Stimulated activated CD8-positive, alpha-beta memory T cell treated with anti-CD3 and anti-CD28 coated beads, Interleukin-4, amount 100 ng/mL, for 4 hours (primary cell): Measurements from ENCODE around the gene SFTPD.

Experiments used
- DNase-seq, 2 donors: peaks; one replicate each; pipeline ENCODE4 v3.0.0-alpha.2; 2020; ENCODE audit warnings: low read depth in 2 of 2, low spot score in 1 of 2

The SFTPD gene

DNA sequence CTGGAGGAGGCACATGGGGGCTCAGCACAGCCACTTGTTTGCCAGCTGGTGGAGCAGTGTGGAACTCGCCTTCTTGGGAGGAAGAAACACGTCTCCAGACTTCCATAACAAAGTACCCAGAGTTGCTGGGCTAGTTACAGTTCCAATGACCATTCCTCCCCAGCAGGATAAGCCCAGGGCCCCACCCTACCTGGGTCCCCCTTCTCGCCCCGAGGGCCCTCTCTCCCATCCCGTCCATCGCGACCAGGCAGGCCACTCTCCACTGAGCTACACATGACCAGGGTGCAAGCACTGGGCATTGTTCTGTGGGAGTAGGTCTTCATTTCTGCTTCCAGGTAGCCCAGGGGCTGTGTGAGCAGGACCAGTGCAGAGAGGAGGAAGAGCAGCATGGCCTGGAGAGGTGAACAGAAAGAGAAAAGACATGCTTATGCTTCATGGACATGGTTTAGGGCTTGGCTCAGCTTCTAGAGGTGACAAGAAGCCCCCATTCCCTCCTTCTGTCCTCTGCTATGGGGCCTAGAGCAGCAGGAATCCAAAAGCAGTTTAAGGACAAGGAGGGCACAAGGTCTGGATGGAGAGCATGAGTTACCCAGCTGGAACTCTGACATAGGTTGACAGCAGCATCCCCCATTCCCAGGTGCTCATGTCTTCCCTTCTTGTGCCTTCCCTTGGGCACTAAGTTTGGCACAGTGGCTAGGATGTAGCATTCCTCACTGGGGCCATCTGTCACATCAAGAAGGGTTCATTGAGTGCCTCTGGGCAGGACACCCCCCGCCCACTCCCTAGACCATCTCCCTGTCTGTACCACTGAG is 2.4 kb downstream of the SFTPD start:
- no peak for DNase-seq

DNA sequence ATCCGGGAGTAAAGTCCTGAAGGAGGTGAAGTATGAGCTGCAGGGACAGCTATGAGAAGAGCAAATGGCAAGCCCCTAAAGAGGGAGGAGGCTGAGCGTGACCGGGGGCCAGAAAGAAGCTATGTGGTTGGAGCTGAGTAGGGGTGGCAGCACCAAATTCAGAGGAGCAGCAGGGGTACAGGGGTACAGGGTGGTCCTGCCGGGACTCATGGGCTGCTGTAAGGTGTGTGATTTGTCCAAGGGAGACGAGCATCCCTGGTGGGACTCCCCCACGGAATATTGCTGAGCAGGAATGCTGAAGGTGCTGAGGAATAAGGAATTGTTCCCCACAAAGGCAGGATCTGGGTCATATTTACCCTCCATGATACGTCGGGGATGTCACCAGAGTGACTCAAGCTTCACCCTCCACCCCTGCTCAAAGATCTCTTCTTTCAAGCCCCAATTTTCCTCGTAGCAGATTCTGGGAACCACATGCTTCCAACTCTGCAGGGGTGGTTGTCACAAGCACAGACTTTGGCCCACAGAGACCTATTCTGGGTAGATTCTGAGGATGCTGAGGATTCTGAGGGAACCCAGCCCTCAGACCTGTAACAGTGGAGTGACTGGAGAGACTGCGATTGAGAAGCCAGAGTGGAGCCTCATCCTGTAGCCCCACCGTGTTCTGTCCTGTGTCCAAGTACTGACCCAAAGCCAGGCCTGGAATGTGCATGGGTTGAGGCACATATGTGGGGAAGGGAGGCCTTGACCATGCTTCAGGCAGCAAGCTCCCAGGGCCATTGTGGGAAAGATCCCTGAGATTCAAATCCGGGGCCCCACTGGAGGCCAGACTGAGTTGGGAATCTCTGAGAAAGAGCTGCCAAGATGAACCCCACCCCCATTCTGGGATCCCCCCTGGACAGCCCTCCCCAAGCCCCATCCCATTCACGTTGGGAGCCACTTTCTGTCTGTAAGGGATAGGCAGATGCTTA is 4.2 kb downstream of the SFTPD start:
- DNase-seq: no peak

DNA sequence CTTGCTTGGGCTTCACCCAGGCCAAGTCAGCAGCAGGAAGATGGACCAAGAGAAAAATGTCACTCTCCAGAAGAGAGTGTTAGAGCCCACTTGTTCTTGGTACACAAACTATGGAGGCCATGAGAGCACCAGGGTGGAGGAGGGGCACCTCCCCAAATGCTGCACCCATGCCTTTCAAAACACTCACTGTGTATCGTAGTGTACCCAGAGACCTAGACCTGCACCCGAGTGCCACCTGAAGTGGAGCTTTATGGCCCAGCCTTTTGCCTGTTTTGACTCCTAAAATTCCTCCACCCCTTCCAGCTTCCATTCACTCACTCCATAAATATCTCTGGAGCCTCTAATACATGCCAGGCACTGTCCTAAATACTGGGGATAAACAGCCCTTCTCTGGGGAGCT is 5.0 kb downstream of the SFTPD start:
- no peak for DNase-seq

DNA sequence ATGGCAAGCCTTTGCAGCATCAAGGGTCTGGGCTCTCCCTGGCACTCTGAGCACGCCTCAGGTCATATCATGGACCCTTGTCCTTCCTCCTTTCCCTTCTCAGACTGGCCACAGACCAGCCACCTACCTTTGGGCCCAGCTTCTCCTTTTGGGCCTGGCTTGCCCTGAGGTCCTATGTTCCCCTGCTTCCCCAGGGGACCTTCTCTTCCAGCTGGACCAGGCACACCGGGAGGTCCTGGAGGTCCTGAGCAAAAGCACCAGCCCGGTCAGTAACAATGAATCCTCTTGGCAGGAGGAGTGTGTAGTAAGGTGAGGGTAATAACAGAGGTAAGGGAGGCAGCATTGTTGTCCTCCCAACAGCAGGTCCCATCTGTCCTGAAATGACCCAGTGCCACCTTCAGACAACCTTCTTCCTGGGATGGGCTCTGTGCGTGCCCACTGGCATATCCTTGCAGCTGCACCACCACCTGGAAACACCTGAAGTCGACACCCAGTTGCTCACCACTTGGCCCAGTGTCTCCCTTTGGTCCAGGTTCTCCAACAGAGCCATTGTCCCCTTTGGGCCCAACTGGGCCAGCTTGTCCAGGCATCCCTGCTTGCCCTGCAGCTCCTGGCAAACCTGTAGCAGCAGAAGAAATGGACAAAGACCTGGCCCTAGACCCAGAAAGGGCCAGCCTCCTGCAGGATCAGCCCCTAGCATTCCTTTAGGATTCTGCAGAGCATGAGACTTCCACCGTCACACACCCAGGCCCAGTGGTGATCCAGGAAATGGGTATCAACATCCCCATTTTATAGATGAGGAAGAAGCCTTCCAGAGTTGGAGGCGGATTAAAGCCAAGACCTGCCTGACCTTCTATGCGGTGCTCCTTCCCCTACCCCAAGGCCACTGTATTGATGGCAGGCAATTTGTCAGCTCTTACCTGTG is 6.4 kb downstream of the SFTPD start:
- DNase-seq: no peak

DNA sequence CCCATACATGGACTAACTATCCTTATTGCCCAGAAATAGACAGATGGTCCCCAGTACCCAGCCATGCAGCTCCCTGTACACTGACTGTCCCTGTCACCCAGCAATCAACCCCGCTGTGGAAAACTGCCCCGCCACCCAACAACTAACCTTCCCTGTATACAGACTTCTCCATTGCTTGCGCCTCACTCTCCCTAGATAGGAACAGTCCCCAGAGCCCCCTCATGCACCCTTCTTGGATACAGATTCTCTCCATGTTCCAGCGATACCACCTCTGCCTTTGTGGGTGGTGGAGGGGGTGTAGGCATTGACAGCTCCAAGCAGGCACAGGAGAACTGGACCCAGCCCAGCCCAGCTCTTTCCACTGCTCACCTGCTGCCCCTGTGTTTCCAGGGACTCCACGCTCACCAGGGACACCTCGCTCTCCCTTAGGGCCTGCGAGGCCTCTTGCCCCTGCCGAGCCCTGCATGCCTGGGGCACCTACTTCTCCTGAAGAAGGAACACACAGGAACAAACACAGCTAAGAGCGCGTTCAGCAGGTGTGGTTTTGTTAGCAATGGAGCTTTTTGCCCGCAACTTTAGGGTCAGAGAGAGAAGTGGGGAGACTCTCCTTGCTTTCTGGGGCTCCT is 7.2 kb downstream of the SFTPD start:
- DNase-seq: no peak

DNA sequence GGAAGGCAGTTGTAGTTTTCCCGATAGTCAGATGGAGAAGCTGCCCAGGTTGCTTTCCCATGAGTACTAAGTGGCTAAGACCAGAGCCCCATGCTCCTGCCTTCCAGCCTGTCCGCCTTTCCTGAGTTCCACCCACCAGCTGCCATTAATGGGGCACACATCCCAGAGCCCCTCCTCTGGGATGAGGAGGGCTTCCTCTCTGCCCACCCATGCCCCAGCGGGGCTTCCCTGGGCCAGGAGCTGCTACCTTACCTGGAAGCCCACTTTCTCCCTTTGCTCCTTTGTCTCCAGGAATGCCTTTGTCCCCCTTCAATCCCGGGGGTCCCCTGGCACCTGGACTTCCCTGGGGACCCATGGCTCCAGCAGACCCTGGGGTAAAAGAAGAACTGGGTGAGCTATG is 7.8 kb downstream of the SFTPD start:
- DNase-seq: no peak

DNA sequence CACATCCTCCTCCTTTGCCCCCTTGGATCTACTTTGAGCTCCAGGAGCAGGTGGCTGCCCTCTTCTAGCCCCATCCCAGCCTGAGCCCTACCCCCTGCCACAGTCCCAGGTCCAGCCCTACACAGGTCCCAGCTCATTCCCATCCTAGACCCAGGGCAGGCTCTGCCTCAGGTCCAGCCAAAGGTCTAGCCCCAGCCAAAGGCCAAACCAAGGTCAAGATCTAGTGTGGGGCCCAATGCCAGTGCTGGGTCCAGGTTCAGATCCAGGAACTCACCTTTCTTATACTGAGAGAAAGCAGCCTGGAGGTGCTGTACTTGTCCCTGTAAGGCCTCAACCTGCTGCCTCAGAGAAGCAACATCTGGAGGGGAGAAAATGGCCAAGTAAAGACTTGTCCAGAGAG is 8.5 kb downstream of the SFTPD start:
- DNase-seq: no peak

DNA sequence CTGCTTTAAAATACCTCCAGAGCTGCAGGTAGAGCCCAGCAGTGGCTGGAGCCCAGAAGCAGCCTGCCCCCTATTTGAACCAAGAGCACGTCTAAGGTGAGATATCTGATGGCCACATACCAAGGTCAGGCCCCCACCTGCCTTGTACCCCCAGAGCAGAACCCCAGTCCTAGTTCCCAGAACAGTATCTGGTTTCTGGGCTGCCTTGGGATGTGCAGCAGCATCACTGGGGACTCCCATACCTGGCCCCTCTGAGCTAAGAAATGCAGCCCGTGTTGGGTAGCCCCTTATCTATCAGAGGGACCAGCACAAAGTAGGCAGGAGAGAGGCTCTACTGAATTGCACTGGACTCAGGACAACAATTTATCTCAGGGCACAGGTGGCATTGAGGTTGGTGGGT is 8.9 kb downstream of the SFTPD start:
- DNase-seq: no peak

DNA sequence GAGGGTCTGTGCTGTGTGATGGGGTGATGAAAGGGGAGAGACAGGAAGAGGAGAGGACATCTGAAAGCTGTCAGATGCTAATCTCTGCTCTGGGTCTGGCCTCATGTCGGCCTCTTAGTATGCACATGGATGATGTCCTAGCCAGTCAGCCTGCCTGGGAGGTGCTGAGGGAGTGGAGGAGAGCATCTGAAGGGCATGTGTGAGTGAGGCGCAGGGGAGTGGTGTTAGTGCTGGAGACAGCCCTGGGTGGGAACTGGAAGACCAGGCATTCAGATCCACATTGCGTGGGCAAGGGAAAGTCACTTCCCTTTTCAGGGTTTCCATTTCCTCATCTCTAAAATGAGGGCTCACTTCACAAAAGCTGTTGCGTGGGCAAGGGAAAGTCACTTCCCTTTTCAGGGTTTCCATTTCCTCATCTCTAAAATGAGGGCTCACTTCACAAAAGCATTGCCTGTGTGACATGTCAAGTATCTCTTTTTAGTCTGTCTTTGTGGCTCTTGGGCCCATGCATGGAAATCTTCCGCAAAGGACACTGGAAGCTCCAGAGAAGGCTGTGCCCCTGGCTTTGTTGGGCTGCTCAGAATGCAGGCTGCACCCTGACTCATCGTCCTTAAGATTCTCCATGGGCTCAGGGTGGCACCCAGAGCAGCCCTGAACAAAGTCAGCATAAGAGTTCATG is 10.0 kb downstream of the SFTPD start:
- DNase-seq: no peak

DNA sequence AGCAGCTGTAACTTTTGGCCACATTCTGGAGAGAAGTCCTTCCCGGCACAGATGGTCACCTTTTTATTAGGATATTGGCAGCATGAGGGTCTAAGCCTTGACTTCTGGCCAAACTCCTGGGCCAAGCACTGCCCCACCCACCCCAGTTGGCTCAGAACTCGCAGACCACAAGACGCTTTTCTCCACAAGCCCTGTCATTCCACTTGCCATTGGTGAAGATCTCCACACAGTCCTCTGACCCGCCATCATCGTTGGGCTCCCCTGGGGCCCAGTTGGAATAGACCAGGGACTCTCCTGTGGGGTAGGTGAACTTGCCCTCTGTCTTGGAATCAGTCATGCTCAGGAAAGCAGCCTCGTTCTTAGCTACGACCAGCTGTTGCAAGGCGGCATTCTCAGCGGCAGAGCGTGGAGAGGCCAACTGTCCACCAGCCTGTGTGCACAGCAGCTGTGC is 11.2 kb downstream of the SFTPD start:
- DNase-seq: no peak

DNA sequence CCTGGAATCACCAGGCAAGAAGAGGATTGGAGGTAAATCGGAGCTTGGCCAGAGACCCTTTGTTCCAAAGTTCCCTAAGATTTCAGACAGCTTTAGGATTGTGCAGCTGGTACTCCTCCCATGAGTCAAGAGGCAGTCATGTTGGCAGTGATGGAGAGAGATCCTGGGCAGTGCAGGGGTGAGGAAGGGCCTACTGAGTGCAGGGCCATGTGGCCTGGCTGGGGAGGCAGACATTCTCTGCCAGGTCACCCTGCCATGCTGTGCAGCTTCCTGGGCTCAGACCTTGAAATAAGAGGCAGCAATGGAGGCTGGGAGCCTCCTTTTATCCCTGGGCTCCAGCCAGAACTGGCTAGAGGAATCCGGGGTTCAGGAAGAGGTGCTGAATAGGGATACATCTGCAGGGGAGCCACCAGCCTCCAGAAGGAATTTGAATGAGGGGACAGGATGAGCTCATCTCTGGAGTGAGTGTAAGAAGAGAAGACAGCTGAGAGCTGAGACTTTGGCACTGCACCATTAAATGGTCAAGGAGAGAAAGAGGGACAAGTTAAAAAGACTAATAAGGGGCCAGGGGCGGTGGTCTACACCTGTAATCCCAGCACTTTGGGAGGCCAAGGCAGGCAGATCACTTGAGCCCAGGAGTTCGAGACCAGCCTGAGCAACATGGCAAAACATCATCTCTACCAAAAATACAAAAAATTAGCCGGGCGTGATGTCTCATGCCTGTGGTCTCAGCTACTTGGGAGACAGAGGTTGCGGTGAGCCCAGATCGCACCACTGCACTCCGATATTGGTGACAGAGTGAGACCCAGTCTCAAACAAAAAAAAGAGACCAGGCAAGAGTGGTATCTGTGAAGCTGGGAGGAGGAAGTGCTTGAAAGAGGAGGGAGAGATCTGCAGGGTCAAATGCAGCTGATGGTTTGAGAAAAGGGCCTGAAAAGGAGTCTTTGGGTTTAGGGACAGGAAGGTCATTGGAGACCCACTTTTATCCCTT is 12.0 kb downstream of the SFTPD start:
- DNase-seq: no peak

DNA sequence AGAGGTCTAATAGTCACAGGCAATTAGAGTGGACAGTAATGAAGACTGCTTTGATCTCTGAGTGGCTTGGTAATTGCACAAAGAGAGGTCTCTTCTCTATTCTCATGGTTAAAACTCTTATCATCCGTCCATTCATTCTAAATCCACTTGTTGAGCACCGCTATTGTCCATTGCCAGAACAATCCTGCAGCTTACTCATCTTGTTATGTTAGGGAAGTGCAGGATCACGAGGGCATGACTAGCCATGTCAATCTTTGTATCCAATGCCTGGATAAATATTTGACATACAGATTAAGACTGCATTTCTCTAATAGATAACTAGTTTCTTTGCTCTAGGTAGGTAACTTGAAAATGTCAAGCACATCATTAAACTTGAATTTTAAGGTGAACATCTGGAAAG is 14.9 kb downstream of the SFTPD start:
- DNase-seq: no peak

DNA sequence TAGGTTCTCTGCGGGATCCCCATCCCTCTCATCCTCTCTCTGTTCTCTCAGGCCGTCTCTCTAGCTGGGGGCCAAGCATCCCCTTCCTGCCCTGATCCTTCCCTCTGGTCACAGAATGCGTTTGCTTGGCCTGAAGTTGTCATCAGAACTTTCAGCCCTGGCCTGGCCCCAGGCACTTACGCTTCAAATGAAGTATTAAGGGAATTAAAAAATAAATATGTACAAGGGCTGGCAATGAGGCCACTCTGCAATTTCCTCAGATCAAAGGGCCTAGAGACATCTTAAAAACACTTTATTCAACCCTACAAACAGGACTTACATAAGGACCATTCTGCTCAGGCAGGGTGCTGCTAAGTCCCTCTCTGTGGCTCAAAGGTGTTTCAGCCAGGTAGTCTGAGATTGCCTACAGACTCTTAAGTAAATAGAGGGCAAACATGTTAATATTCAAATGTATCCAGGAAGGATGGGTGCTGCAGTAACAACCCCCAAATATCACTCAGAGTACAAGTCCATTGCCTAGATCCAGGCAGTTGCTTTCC is 16.0 kb downstream of the SFTPD start:
- DNase-seq: no peak

DNA sequence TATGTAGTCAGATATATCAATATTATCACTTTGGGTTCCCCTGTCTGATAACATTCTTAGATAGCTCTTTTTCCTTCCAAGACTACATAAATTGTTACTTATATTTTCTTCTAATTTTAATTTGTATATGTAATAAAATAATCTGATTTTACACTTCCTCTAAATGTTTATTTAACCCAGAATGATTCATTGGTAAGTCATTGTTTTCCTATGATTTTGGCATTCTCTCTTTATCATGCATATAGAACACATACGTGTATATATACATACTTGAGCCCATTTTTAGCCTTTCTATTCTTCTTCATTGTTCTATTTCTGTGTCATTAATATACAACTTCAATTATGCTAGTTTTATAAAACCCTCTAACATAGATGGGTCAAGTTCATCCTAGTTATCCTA is 16.6 kb downstream of the SFTPD start:
- DNase-seq: no peak

DNA sequence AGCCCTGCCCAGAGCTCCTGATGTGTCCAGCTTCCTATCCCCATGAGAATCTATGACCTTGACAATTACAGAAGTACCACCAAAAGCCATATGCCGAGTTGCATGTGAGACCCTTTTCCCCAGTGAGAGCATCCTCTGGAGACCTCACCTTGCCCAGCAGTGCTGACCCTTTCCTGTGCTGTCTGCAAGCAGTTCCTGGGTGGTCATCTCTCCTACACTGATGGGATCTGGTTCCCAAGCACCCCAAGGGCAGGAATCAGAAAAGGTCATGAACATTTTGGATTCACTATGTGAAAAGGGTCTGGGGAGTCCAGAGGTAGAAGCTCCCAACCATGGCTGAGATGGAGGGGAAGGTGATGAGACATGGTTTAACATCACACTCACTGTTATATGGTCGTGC is 18.2 kb downstream of the SFTPD start:
- DNase-seq: no peak

DNA sequence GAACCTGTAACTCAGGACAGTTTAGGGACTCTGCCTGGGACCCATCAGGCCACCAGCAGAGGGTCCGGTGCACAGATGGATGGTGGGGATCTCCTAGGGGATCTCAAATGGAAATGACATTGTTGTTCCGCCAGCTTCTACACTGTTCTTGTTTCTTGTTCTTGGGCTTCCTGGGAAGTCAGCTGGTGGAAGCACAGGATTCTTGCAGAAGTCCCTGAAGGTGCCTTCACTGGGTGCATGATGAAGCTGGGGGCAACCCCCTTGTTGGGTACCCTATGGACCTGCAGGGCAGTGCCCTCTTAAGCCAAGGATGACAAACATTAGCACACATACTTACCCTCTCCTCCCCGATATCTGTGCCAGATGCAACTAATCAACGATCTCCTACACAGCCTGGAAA is 18.6 kb downstream of the SFTPD start:
- no peak for DNase-seq

DNA sequence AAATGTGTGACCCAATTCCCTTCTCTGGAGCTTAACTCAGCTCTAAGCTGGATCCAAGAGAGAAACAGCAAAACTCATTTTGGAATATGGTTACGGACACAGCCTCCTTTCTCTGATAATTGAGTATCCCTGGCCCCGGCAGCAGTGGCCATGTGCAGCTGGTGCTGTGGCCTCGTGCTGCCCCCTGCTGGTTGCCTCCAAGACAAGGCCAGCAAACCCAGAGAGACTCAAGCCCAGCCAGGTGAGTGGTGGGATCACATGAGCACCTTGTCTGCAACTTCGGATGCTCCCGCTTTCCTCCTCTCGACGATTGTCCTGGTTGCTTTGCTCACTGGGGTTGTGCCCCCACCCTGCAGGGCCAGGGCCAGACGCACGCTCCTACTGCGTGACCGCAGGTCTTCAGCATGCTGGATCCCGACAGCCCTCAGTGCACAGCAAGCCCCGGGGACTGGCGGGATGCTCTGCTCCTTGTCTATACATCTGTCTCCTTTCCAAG is 19.4 kb downstream of the SFTPD start:
- peak; percentile 26 to 30 for DNase-seq

DNA sequence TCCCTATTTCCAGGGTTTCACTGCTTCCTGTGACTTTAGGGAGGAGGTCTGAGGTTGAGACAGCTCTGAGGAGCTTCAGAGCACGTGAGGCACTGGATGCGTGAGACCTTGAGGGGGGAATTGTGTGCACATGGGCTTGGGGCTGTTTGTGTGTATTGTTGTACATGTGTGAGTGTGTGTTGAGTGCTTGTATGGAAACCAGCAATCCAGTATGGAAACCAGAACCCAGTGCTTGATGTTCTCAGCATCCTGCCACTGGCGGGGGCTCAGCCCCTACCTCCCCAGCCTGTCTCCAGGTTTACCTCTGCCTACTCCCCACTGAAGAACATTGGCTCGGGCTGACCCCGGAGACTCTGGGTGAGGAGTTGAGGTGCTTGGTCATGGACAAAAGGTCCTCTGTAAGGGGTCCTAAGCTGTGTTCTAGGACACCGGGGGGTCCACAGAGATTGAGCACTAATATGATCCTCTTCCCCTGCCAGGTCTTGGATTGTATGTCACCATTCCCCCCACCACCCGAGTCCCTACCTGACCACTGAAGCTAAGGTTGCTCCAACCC is 20.8 kb downstream of the SFTPD start:
- no peak for DNase-seq
